UCSD-AML1 (cell line): ENCODE measurements around the gene PIGS.
"Not testable (repeated sequence)": the region's sequence is repeated elsewhere in the genome, so short reads cannot be mapped to it uniquely, and the experiment has no call there.

ENCODE experiments used
- DNase-seq: peaks from one replicate; lab custom pipeline; 2025; ENCODE audit not compliant: unreplicated experiment; lab: John Stamatoyannopoulos, UW

The PIGS gene

DNA sequence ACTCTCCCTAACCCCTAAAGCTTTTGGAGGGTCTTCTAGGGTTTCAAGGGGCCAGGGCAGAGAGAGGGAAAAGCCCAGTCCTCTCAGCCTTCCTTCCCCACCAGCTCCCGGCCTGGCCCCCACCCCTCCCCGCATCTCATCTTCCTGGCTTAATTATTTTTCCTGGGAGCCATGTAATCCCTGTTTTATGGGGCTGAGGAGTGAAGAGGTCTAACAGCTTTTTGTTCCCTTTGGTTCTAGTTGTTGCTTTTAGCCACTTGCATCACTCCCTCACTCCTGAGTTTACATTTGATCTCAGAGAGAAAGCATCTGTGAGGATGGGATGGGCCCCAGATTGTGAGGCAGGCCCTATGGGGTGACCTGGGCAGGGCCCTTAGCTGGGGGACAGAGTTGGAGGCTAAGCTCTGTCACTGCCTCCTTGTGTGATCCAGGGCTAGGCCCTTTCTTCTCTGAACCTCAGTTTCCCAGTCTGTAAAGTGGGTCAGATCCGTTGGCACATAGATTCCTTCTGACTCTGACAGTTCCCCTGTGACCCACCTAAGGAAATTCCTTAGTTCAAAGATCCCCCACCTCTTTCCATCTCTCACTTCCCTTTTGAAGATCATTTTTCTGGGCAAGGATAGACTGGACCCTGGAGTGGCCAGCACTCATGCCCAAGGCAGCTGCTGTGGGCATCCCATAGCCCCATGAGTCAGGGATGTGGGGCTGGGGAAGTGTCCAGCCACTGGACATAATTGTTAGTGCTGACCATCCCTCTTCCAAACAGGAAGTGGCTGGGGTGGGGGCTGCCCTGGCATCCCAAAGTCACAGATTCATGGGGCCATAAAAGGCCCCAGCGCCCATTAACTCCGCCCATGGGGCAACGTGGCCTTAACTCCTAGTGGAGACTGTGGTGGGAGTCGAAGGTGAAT, 39.0 kb downstream of the PIGS start:
- DNase-seq, result no peak

DNA sequence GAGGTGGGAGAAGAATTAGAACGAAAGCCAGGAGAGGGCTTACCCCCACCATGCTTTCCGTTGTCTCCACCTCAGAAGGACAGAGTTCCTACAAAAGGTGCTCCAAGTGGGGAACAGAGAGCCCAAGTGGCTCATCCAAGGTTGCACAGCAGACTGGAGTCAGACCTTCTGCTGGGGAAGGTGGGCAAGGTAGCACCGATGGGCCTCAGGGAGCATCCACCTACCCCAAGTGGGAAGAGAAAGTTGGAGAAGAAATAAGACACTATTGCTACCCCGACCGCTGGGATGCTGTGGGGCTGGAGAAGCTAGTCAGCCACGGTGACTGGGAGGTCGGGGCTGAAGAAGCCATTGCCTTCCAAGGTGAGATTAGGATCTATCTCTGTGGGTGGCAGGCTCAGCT, 40.4 kb downstream of the PIGS start:
- no peak for DNase-seq

DNA sequence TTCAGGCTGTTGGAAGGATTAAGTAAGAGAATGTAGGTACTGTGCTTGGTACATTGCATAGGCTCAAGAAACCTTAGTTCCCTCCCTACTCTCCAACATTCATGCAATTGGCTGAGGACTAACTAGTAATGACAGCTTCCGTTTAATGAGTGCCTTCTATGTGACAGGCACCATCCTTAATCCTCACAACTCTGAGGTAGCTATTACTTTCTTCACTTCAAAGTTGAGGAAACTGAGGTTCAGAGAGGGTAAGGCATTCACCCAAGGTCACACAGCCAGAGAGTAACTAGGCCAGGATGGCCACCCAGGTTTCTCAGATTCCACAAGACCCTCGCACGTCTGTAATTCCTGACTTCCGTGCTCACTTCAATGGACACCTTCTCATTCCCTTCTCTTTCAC, 41.1 kb downstream of the PIGS start:
- no peak for DNase-seq

DNA sequence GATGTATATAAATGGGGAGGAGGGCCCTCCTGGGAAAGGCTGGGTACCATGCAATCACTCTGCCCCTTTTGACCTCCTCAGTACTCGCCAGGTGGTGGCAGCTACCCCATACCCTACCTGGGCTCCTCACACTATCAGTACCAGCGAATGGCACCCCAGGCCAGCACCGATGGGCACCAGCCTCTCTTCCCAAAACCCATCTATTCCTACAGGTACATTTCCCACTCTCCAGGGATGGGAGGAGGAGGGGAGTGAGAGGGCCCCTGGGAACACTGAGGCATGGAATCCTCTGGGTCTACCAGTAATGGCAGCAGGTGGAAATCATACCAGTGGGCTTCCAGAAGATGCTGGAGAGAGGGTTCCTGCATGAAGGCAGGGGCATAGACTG, 42.3 kb downstream of the PIGS start:
- no peak for DNase-seq

DNA sequence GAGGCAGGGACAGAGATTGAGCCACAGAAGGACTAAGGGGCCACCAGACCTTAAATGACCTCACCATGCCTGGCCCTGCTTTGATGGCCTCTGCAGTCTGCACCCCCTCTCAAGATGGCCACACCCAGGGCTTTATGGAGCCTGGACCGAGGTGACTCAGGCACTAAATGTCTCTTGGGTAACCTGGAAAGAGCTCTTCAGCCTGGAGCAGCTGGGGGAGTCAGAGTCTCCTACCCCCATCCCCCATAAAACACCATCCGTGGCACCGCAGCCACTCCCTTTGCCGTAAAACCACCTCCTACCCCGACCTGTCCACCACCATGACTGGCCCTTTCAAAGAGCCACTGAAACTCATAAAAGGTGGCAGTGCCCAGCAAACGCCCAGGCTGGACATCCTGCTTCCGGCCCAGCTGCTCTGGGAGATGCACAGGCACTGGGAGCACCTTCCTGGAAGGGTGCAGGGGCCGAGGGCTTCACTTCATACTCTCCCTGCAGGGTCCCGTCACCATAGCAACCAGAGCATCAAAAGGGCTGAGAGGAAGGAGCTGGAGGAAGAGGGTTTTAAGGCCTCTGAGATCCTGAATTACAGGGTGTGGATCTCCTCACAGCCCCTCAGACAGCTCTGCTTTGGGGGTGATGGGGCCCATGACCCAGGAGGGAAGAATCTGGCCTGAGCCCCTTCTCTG, 42.9 kb downstream of the PIGS start:
- DNase-seq, result no peak

DNA sequence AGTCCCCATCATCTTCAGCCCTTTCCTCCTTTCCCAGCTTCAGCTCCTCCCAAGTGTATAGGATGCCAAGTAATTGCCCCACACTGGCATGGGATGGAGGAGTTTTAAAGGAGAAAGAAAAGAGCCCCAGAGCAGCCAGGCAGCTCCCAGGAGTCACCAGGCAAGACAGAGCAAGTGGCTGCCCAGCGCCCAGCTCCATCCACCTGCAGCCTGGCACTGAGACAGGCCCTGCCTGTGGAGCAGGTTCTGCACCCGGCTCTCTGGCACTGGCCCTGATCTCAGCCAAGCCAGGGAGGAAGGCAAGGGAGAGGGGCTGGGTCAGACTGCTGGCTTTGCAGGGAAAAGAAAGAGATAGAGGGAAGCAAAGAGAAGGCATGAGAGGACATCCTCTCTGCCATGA, 43.5 kb downstream of the PIGS start:
- no peak for DNase-seq

DNA sequence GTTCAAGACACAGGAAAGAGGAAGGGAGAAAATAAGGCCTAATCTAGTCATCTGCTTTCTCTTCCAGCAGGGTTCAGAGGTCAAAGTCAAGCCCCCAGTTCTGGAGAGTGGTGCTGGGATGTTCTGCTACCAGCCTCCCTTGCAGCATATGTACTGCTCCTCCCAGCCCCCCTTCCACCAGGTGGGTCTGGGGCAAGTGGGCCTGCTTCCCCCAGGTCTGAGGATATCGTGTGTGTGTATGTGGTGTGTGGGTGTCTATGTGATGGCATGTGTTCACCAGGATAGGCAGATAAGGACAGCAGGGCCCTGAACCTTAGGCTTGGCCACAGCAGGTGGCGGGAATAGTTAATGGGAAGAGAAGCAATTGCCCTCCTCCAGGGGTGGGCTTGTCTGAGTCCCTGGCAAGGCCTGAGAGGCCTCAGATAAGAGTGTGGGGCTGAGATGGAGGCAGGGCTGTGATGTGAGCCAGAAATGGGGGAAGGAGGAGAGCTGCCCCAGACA, 44.1 kb downstream of the PIGS start:
- DNase-seq, result no peak

DNA sequence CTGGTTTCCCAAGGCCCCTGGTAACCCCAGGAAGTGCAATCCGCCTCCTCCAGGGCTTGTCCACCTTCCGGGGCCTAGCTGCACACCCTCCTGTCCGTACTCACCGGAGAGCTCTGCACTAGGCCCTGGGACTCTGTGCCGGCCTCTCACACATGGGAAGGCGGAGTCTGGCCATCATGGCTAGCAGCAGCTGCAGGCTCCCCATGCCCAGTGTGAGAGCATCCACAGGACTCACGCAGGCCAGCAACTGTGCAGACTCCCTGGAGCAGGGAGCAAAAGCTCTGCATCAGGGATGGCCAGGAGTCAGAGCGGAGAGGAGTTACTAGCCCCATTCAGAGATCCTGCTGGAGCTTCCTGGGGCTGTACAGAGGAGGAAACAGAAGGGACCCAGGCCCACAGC, 44.9 kb downstream of the PIGS start:
- no peak for DNase-seq

DNA sequence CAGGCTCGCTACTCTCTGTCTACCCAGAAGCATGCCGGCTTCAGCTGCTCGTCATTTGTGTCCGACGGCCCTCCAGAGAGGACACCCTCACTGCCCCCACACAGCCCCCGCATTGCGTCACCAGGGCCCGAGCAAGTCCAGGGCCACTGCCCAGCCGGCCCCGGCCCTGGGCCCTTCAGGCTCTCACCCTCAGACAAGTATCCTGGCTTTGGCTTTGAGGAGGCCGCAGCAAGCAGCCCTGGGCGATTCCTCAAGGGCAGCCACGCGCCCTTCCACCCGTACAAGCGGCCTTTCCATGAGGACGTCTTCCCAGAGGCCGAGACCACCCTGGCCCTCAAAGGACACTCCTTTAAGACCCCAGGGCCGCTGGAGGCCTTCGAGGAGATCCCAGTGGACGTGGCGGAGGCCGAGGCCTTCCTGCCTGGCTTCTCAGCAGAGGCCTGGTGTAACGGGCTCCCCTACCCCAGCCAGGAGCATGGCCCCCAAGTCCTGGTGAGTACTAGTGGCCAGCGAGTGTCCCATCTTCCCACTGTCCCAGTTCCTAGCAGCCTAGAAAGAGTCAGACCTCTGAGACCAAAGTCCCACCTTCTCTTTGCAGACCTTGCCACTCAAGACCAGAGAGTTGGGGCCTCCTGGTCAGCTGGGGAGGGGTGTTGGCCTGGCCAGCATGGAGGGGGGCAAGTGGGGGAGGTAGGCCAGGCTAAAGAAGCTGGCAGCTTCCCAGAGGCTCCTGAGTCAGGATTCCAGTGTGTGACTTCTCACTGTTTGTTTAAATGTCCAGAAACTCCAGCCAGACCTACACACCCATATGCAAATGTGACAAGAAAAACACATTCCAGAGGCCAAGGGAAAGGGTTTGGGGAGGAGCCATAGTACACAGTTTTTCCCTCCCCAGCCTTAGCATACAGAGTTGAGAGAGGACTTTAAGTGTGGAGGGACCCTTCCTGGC, 46.6 kb downstream of the PIGS start:
- no peak for DNase-seq

DNA sequence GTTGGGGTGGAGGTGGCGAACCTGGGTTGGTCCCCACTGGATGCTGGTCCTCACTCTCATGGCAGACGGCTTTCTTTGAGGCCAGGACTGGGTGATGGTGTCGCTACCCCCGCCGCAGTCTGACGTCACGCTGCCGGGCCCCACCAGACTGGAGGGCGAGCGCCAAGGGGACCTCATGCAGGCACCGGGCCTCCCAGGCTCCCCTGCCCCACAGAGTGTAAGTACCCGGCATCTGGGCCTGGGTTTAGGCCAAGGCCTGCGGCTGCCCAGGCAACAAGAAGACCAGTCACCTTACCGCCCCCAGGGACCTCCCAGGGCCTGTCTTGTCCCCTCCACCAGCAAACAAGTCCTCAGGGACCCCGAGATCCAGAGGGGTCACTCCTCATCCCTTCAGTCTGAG, 47.4 kb downstream of the PIGS start:
- no peak for DNase-seq

DNA sequence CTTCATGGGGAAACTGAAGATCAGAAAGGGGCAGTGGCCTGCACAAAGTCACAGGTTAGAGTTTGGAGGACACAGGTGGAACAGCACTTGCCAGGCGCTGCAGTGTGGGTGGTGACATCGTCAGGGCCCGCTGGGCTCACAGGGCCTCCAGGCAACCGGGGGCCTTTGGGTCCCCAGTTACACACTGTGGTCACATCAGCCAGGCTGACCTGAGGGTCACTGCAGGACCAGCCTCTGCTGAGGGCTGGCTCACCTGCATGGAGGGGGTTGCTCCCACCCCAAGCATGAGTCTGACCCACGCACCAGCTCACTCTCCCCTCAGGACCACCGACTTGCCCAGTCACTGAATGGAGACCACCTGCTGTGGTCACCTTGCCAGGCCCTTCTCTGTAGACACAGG, 48.1 kb downstream of the PIGS start:
- DNase-seq, result no peak

DNA sequence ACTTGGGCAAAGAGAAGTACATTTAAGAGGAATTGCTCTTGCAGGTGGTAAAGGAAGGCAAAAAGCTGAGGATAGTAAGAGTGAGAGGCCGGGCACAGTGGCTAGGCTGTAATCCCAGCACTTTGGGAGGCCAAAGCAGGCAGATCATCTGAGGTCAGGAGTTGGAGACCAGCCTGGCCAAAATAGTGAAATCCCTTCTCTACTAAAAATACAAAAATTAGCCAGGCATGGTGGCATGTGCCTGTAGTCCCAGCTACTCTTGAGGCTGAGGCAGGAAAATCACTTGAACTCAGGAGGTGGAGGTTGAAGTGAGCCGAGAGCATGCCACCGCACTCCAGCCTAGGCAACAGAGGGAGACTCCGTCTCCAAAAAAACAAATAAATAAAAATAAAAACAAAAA, 49.0 kb downstream of the PIGS start:
- not testable (repeated sequence) for DNase-seq

DNA sequence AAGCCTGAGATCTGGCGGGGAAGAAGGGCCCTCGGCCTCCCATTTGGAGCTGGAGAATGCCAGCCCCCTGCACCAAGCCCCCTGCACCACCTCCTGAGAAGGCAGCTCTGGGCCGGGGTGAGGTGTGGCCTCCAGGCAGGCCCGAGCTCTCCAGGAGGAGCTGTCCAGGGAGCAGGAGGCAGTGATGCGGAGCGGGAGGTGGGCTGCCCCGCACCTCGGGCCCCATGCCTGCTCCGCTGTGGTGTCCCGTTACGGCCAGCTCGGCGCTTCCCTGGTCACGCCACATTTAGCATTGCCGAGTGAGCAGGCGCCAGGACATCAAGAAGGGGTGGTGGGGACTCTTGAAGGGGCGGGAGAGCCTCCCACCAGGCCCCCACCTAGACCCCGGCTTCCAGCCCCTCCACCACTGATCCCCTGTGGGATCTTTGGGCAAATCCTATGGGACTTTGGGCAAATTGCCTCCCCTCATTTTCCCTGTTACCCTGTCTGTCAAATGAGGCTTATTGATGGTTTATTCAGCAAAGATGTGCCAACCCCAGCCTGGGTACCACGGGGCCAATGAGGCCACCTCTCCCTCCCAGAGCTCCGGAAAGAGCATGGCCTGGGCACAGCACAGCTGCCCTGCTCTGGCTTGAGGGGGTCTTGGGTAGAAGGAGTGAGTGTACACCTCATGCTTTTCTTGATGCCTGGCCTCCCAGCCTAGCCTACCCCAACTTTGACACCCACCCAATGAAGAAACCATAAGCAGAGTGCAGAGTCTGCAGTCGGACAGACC, 49.8 kb downstream of the PIGS start:
- DNase-seq, result no peak

DNA sequence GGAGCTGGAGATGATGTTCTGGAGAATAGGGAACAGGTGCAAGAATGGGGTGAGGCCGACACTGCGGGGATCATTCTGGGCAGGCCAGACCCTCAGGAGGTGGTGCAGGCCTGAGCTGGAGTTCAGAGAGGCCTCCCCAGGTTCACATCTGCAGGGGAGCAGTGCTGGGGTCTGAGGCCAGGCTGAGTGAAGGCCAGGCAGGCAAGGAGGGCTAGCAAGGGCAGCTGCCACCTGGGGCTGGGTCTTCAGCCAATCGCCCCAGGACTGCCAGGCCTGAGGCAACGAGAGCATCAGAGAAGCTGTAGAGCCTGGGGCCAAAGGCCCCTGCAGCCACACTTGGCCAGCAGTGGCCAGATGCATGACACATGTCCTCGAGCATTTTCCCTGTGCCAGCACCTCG, 50.6 kb downstream of the PIGS start:
- no peak for DNase-seq

DNA sequence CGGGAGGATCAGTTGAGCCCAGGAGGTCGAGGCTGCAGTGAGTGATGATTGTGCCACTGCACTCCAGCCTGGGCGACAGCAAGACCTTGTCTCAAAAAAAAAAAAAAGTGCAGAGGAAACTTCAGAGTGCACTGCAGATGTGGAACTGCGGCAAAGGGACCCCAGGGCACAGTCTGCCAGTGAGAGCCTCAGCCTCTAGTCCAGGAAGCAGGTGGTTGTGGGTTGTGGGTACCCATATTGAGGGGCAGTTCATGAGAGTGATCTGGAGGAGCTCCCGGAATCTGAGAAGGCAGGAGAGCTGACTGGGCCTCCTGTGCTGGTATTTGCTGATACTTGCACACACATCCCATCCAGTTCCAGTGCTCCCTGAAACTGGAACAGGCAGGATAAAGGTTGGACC, 52.1 kb downstream of the PIGS start:
- DNase-seq, result peak; percentile 67

DNA sequence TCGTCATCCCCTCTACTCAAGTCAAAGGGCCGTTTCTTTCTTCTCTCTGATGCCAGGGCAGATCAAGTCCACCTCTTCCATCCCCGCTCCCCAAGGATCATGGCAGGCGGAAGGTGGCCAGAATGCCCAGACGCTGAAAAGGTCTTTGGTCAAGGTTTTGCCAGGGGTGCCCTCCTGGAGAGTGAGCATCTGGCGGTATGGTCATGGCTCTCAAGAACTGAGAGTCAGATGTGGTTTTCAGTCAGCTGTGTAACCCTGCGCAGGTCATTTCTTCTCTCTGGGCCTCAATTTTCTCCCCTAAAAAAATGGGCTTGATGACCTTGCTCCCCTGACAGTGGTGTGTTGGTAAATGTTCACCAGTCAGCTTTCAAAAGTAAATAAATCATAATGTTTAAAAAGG, 52.7 kb downstream of the PIGS start:
- no peak for DNase-seq

DNA sequence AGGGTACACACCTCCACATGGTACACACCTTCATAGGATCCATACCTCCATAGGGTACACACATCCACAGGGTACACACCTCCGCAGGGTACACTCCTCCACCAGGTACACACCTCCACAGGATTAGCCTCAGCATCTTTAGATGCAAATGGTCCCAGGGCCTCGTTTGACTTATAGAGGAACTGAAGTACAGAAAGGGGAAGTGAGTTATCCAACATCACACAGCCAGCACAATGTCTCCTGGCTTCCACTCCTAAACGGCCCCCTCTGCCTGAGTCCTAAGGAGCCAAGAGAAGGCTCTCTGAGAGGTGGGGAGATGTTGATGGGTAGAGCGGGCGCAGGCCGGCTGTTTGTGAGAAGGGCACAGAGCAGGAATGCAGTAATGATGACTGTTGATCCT, 53.2 kb downstream of the PIGS start:
- no peak for DNase-seq

DNA sequence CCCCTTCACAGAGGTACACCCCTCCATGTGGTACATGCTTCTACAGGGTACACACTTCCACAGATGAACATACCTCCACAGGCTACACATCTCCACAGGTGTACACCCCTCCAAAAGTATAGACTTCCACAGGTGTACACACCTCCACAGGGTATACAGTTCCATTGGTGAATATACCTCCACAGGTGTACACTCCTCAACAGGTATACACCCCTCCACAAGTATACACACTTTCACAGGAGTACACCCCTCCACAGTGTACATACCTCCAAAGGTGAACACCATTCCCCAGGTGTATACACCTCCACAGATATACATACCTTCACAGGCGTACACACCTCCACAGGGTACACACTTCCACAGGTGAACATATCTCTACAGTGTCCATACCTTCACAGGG, 55.8 kb downstream of the PIGS start:
- no peak for DNase-seq

DNA sequence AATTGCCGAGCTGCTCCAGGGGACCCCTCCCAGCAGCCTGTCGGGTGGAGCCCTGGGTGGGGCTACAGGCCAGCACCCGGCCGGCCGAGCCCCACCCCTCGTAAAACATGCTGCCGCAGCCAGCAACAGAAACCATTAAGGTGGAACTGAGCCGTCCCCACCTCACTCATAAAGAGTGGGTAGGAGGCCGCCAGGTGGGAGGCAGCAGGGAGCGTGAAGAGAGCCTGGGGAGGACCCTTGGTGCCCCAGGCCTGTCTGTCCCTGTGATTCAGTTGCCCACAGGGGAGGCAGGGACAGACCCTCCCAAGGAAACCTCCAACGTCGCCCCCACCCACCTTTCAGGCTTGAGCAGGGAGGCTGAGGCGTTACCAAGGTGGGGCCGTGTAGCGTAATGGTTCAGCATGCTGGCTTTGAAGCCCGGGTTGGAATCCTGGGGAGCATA, 56.7 kb downstream of the PIGS start:
- DNase-seq, result no peak

DNA sequence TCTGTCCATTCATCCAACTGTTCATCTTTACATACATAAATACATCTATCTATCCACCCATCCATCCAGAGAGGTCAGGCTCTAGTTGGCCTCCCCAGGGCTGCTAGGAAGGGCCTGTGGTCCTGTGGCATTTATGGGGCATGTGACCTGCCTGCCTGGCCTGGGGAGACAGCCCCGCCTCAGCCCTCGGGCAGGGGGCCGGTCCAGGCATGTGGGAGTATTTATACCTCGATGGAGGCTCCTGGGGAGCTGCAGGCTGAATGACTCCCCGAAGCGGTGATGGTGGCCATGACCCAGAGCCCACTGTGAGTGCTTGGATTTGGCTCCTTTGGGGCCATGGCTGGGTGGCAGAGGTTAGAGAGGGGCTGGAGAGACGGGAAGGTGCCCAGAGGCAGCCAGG, 57.8 kb downstream of the PIGS start:
- no peak for DNase-seq
